H1 (cell line): ENCODE data around the gene PKM. TPM values are rescaled to one million over a fixed set of nuclear protein-coding genes. Genes with fewer than 3 reads are reported as not detected.

Source experiments
- BCL11A ChIP-seq, 2 experiments: IDR thresholded peaks; one replicate each; pipeline ENCODE4 v1.6.1; 2011; ENCODE audit warnings: low read depth in 2 of 2, low read length in 2 of 2, mild to moderate bottlenecking in 2 of 2
- NRF1 ChIP-seq: IDR thresholded peaks from 2 replicates; pipeline ENCODE4 v1.6.1; 2011; ENCODE audit warnings: mild to moderate bottlenecking, low read depth, low read length, improper control_type of control experiment
- RBBP5 ChIP-seq: IDR thresholded peaks from 2 replicates; pipeline ENCODE4 v1.7.1; 2012; ENCODE audit warnings: low read depth, mild to moderate bottlenecking, inconsistent platforms, low read length, moderate library complexity, borderline replicate concordance
- SIRT6 ChIP-seq: IDR thresholded peaks from one replicate; pipeline ENCODE4 v1.7.1; 2012; ENCODE audit warnings: low read length, inconsistent platforms
- polyA plus RNA-seq, 7 experiments: library from polyadenylated mRNA; depleted of rRNA in 3 of 7; stranded (reverse) in 5 of 7; unstranded in 2 of 7; fragments of >200 nt in 5 of 7; fragments of 200-250 nt in 2 of 7; gene quantifications; 1 replicate in 5 of 7; 2 replicates in 1 of 7; 4 replicates in 1 of 7; pipeline versions ENCODE4 v1.2.1 to v1.2.3, GENCODE V29; 2011 to 2013; ENCODE audit warnings: missing spikeins in 2 of 7, mixed read lengths in 2 of 7
- total RNA-seq: library from RNA; stranded (reverse); fragmentation: NEBNext Ultra II Directional; extraction: Animal tissue kit (Norgen Biotek cat#: 25700); gene quantifications from 2 replicates; pipeline ENCODE4 v1.2.1, GENCODE V29; 2021

Gene PKM
- total and polyA plus RNA-seq, 2 of the 8 experiments (the other 6 are each of a cell fraction or from before 2014, with no cell fraction given) = 780 to 856 TPM

DNA sequence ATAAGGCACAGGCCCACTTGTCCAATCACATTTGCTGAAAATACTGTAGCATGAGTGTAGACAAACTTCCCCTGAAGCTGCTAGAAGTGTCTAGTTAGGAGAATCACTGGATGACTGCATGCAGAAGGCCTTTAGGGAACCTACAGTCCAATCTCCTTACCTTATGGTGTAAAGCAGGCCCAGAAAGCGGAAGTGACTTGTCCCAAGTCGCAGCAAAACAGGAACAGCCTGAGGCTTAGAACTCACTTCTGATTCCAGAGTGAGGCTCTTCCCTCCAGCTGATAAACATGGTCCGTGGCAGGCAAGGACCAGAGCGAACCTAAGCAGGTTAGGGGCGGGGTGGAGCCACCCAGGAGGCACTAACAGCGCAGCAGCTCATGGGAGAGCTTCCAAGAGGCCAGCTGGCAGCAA lies 35.9 kb downstream of the PKM start (continued):
- no peak for TF ChIP-seq SIRT6
- TF ChIP-seq NRF1 = no peak
- no peak for TF ChIP-seq RBBP5
- no peak for TF ChIP-seq BCL11A (IDR thresholded peaks at IDR 0.05; ENCODE audit: low read depth in 2 of 2, low read length in 2 of 2)
